Upper lobe of left lung (tissue), 4 donors: ENCODE measurements around the gene TFAP2A.

Experiments
- CTCF ChIP-seq, 6 experiments: fragments of 450-650 bp in 4 of 6; fragments of 200-600 bp in 2 of 6; sonication (generic) in 2 of 6; IDR thresholded peaks; one replicate each; pipeline ENCODE4 v1.5.1; 2016 to 2019; ENCODE audit warnings: antibody characterized with exemption in 6 of 6
- EP300 ChIP-seq, 4 donors: sonication (generic); formaldehyde crosslinking; IDR thresholded peaks; one replicate each; pipeline ENCODE4 v1.5.1; 2017; ENCODE audit warnings: antibody characterized with exemption in 4 of 4, control low read depth in 2 of 4
- POLR2A ChIP-seq, 4 donors: fragments of 450-650 bp; IDR thresholded peaks; one replicate each; pipeline ENCODE4 v1.5.1; 2016 to 2017; ENCODE audit warnings: antibody characterized with exemption in 4 of 4, mild to moderate bottlenecking in 2 of 4
- POLR2AphosphoS5 ChIP-seq, 2 donors: sonication (generic); formaldehyde crosslinking; IDR thresholded peaks; one replicate each; pipeline ENCODE4 v1.5.1; 2017; ENCODE audit warnings: antibody characterized with exemption in 2 of 2

GRCh38 chr6:10414756-10415616 lies at the start of gene TFAP2A:
- no peak for TF ChIP-seq CTCF (IDR thresholded peaks at IDR 0.05)
- TF ChIP-seq EP300 (IDR thresholded peaks at IDR 0.05), result no peak
- no peak for TF ChIP-seq POLR2A (IDR thresholded peaks at IDR 0.05)
- TF ChIP-seq POLR2AphosphoS5 (IDR thresholded peaks at IDR 0.05), result no peak
